H9 (cell line): ENCODE measurements around the gene NVL. TPM values are rescaled to one million over a fixed set of nuclear protein-coding genes. Genes with fewer than 3 reads are reported as not detected.
A peak's percentile ranks its signal among the peaks of the same experiment; 100 is the strongest.

Experiments used
- DNase-seq: peaks from one replicate; pipeline ENCODE4 v3.0.0-alpha.2; 2017
- H2AFZ ChIP-seq: one replicate; pipeline ENCODE4 v1.6.1; 2013; ENCODE audit warnings: mild to moderate bottlenecking, low read length, control low read depth, moderate library complexity
- H2AK5ac ChIP-seq: 2 replicates; pipeline ENCODE4 v1.6.1; 2013; ENCODE audit warnings: low read length, control low read depth, mixed read lengths; ENCODE audit not compliant: insufficient read length
- H2BK120ac ChIP-seq: one replicate; pipeline ENCODE4 v1.6.1; 2013; ENCODE audit warnings: low read depth, mild to moderate bottlenecking, low read length, control low read depth, inconsistent platforms; ENCODE audit not compliant: poor library complexity, severe bottlenecking
- H2BK12ac ChIP-seq: 2 replicates; pipeline ENCODE4 v1.6.1; 2013; ENCODE audit warnings: low read length, control low read depth, mixed read lengths, low read depth; ENCODE audit not compliant: insufficient read length
- H2BK15ac ChIP-seq: 2 replicates; pipeline ENCODE4 v1.6.1; 2013; ENCODE audit warnings: low read depth, low read length, control low read depth
- H2BK20ac ChIP-seq: one replicate; pipeline ENCODE4 v1.6.1; 2013; ENCODE audit warnings: low read depth, mild to moderate bottlenecking, low read length, control low read depth, inconsistent platforms; ENCODE audit not compliant: poor library complexity, severe bottlenecking
- H2BK5ac ChIP-seq: 2 replicates; pipeline ENCODE4 v1.6.1; 2013; ENCODE audit warnings: low read length, control low read depth, mixed read lengths; ENCODE audit not compliant: insufficient read length
- H3K14ac ChIP-seq: 2 replicates; pipeline ENCODE4 v1.6.1; 2013; ENCODE audit warnings: low read length, control low read depth; ENCODE audit not compliant: insufficient read depth
- H3K18ac ChIP-seq: 2 replicates; pipeline ENCODE4 v1.6.1; 2013; ENCODE audit warnings: low read depth, mild to moderate bottlenecking, mixed read lengths, low read length, control low read depth; ENCODE audit not compliant: insufficient read length
- H3K23ac ChIP-seq: 2 replicates; pipeline ENCODE4 v1.6.1; 2013; ENCODE audit warnings: low read length, control low read depth, mixed read lengths, low read depth; ENCODE audit not compliant: insufficient read length
- H3K23me2 ChIP-seq: 2 replicates; pipeline ENCODE4 v1.6.1; 2013; ENCODE audit warnings: low read depth, mild to moderate bottlenecking, mixed read lengths, low read length, control low read depth; ENCODE audit not compliant: insufficient read length, poor library complexity, severe bottlenecking
- H3K27ac ChIP-seq: 2 replicates; pipeline ENCODE4 v1.5.1; 2013; ENCODE audit warnings: low read length, control low read depth, mixed read lengths, low read depth; ENCODE audit not compliant: insufficient read length
- H3K27me3 ChIP-seq: 2 replicates; pipeline ENCODE4 v1.6.1; 2013; ENCODE audit warnings: low read length, control low read depth, inconsistent platforms; ENCODE audit not compliant: insufficient read depth
- H3K4ac ChIP-seq: 2 replicates; pipeline ENCODE4 v1.6.1; 2013; ENCODE audit warnings: low read depth, mild to moderate bottlenecking, control low read depth, inconsistent platforms, low read length, moderate library complexity
- H3K4me1 ChIP-seq: 2 replicates; pipeline ENCODE4 v1.6.1; 2013; ENCODE audit warnings: low read length, control low read depth, inconsistent platforms; ENCODE audit not compliant: insufficient read depth
- H3K4me2 ChIP-seq: 2 replicates; pipeline ENCODE4 v1.6.1; 2013; ENCODE audit warnings: low read length, control low read depth, mixed read lengths; ENCODE audit not compliant: insufficient read length, insufficient read depth
- H3K56ac ChIP-seq: 2 replicates; pipeline ENCODE4 v1.6.1; 2013; ENCODE audit warnings: low read depth, mild to moderate bottlenecking, mixed read lengths, low read length, control low read depth; ENCODE audit not compliant: insufficient read length
- H3K79me1 ChIP-seq: 2 replicates; pipeline ENCODE4 v1.6.1; 2013; ENCODE audit warnings: low read depth, mild to moderate bottlenecking, moderate library complexity, low read length, control low read depth, inconsistent platforms; ENCODE audit not compliant: insufficient read depth, poor library complexity, severe bottlenecking
- H3K79me2 ChIP-seq: 2 replicates; pipeline ENCODE4 v1.6.1; 2013; ENCODE audit warnings: low read length, control low read depth, inconsistent platforms; ENCODE audit not compliant: insufficient read depth
- H3K9ac ChIP-seq: 2 replicates; pipeline ENCODE4 v1.6.1; 2013; ENCODE audit warnings: low read length, control low read depth, mixed read lengths; ENCODE audit not compliant: insufficient read length; ENCODE audit errors: extremely low read depth
- H3K9me3 ChIP-seq: one replicate; pipeline ENCODE4 v1.6.1; 2013; ENCODE audit warnings: low read depth, low read length, inconsistent platforms; ENCODE audit not compliant: control insufficient read depth
- H3T11ph ChIP-seq: one replicate; pipeline ENCODE4 v1.6.1; 2013; ENCODE audit warnings: mild to moderate bottlenecking, low read length, control low read depth, inconsistent platforms
- H4K20me1 ChIP-seq: one replicate; pipeline ENCODE4 v1.6.1; 2013; ENCODE audit not compliant: control insufficient read depth, insufficient read length, insufficient read depth
- H4K5ac ChIP-seq: 2 replicates; pipeline ENCODE4 v1.6.1; 2013; ENCODE audit warnings: low read depth, mild to moderate bottlenecking, mixed read lengths, low read length, control low read depth; ENCODE audit not compliant: insufficient read length
- H4K8ac ChIP-seq: replicated peaks from 2 replicates; pipeline ENCODE4 v1.6.1; 2013; ENCODE audit warnings: low read length, control low read depth, mixed read lengths, low read depth; ENCODE audit not compliant: insufficient read length
- H4K91ac ChIP-seq: 2 replicates; pipeline ENCODE4 v1.6.1; 2013; ENCODE audit warnings: low read depth, mild to moderate bottlenecking, moderate library complexity, mixed read lengths, low read length, control low read depth; ENCODE audit not compliant: insufficient read length
- H3K27ac Mint-ChIP-seq, 3 experiments: 2 replicates in 2 of 3; 3 replicates in 1 of 3; pipeline ENCODE4 v1.8.0; 2020 to 2021; ENCODE audit warnings: mixed read lengths in 3 of 3, mild to moderate bottlenecking in 1 of 3, moderate library complexity in 1 of 3
- H3K27me3 Mint-ChIP-seq: 2 replicates; pipeline ENCODE4 v1.8.0; 2021; ENCODE audit warnings: low read depth, mild to moderate bottlenecking, moderate library complexity, mixed read lengths
- H3K36me3 Mint-ChIP-seq, 3 experiments: 2 replicates in 2 of 3; 3 replicates in 1 of 3; pipeline ENCODE4 v1.8.0; 2020 to 2021; ENCODE audit warnings: low read depth in 3 of 3, mixed read lengths in 3 of 3; ENCODE audit not compliant: insufficient read depth in 1 of 3
- H3K4me1 Mint-ChIP-seq, 2 experiments: 2 replicates each; pipeline ENCODE4 v1.8.0; 2020; ENCODE audit warnings: mixed read lengths in 2 of 2
- H3K4me3 Mint-ChIP-seq, 2 experiments: 2 replicates in 1 of 2; 3 replicates in 1 of 2; pipeline ENCODE4 v1.8.0; 2020 to 2021; ENCODE audit warnings: mild to moderate bottlenecking in 2 of 2, mixed read lengths in 2 of 2, moderate library complexity in 1 of 2
- H3K9me3 Mint-ChIP-seq, 2 experiments: 2 replicates in 1 of 2; 3 replicates in 1 of 2; pipeline ENCODE4 v1.8.0; 2020; ENCODE audit warnings: mild to moderate bottlenecking in 2 of 2, mixed read lengths in 2 of 2, moderate library complexity in 1 of 2
- CTCF ChIP-seq: fragments of 200-600 bp; sonication (generic); conservative IDR thresholded peaks from 3 replicates; pipeline ENCODE4 v1.8.0; 2021; ENCODE audit warnings: antibody characterized with exemption, mild to moderate bottlenecking
- WGBS: extraction: QIAGEN DNeasy Blood & Tissue Kit; methylation state at CpG from one replicate; pipeline ENCODE4 v1.1.7; 2013; ENCODE audit warnings: missing lambda C conversion rate, low lambda C conversion rate, mixed read lengths; ENCODE audit not compliant: insufficient read length; ENCODE audit errors: extremely low coverage; 5-methylcytosine and 5-hydroxymethylcytosine counted together
- total RNA-seq: library from RNA; stranded (reverse); gene quantifications from 2 replicates; pipeline ENCODE4 v1.2.1, GENCODE V29; 2021

Gene NVL
- total RNA-seq, 1 experiment from 2014 or later, result 66.9 TPM

- H4K91ac ChIP-seq, result no peak overlapping the region
- no peak overlapping the region for H2AK5ac ChIP-seq
- no peak overlapping the region for H2BK12ac ChIP-seq
- H2BK20ac ChIP-seq, result no peak overlapping the region
- H4K20me1 ChIP-seq, result no peaks in the 10 kb centered on the region
- Mint-ChIP-seq H3K27me3 (no peaks in the 10 kb centered on the region), H3K27ac (peak overlapping the region in 1 of 3 experiments; percentile 44; a peak in 1 of 7 replicates), H3K4me3 (no peak overlapping the region), H3K4me1 (peaks cover 5 to 9% of the 10 kb centered on the region in 2 experiments; a peak in 2 of 4 replicates), H3K36me3 (peaks cover 44 to 93% (median 89%) of the 10 kb centered on the region in 3 experiments), H3K9me3 (no peaks in the 10 kb centered on the region)
- no peak overlapping the region for H3K4ac ChIP-seq
- no peaks in the 10 kb centered on the region; the same call in 1 of the 2 replicates for H3K79me2 ChIP-seq
- peaks cover 3% of the 10 kb centered on the region for H3K79me1 ChIP-seq
- WGBS, result no CpG with 5 or more reads among the region's 5 CpGs
- no peaks in the 10 kb centered on the region for H3K4me1 ChIP-seq
- H3K4me2 ChIP-seq, result no peak overlapping the region
- no peak overlapping the region for H4K5ac ChIP-seq
- no peak overlapping the region for H3K18ac ChIP-seq
- no peak overlapping the region for H3K14ac ChIP-seq
- no peak overlapping the region for H2BK120ac ChIP-seq
- no peak overlapping the region for H3T11ph ChIP-seq
- H3K56ac ChIP-seq, result no peak overlapping the region
- no peak overlapping the region for H2BK15ac ChIP-seq
- no peak for DNase-seq
- TF ChIP-seq CTCF, result no peak
- no peak overlapping the region for H2BK5ac ChIP-seq
- H3K27me3 ChIP-seq, result no peaks in the 10 kb centered on the region
- no peaks in the 10 kb centered on the region for H3K23me2 ChIP-seq
- H2AFZ ChIP-seq, result no peak overlapping the region
- H4K8ac ChIP-seq, result no peak overlapping the region
- H3K9me3 ChIP-seq, result no peaks in the 10 kb centered on the region
- no peak overlapping the region for H3K23ac ChIP-seq
- H3K9ac ChIP-seq, result no peak overlapping the region
- H3K27ac ChIP-seq, result no peak overlapping the region
These were observed 43.1 kb upstream of the NVL start for GRCh38 chr1:224373008-224373590.
